Gastroesophageal sphincter (tissue), 3 donors: ENCODE data around the gene ABCA6.

Experiments used
- EP300 ChIP-seq: sonication (generic); formaldehyde crosslinking; IDR thresholded peaks from one replicate; pipeline ENCODE4 v1.6.1; 2017; ENCODE audit warnings: antibody characterized with exemption, mild to moderate bottlenecking
- POLR2A ChIP-seq, 2 donors: fragments of 450-650 bp; IDR thresholded peaks; one replicate each; pipeline ENCODE4 v1.6.1; 2017; ENCODE audit warnings: antibody characterized with exemption in 2 of 2, mild to moderate bottlenecking in 2 of 2, moderate library complexity in 1 of 2
- POLR2AphosphoS5 ChIP-seq: sonication (generic); formaldehyde crosslinking; IDR thresholded peaks from one replicate; pipeline ENCODE4 v1.6.1; 2017; ENCODE audit warnings: antibody characterized with exemption
- TF ChIP-seq, protein P1 (sequence below), 4 experiments: fragments of 200-600 bp in 2 of 4; fragments of 450-650 bp in 2 of 4; sonication (generic) in 1 of 4; IDR thresholded peaks; one replicate each; pipeline ENCODE4 v1.5.1; 2017 to 2019; ENCODE audit warnings: antibody characterized with exemption in 4 of 4, mild to moderate bottlenecking in 2 of 4, moderate library complexity in 2 of 4

DNA sequence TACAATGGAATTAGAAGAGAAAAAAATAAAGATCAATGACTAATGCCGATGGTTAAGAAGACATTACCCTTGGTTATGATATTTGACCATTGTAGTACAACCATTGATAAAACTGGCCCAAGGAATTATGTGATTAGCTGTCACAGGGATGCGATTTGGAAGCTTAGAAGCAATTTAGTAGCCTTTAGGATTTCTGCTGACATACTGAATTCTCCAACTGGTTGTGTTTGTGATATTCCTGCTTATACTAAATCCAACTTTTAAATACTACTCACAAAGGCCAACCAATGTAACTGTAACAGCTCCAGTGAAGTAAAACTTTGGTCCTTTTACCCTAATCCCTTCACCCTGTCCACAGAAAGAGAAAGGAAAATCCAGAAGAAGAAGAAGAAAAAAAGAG lies 31.4 kb upstream of the ABCA6 start:
- TF ChIP-seq POLR2A (IDR thresholded peaks at IDR 0.05) = no peak
- TF ChIP-seq, protein P1, sequence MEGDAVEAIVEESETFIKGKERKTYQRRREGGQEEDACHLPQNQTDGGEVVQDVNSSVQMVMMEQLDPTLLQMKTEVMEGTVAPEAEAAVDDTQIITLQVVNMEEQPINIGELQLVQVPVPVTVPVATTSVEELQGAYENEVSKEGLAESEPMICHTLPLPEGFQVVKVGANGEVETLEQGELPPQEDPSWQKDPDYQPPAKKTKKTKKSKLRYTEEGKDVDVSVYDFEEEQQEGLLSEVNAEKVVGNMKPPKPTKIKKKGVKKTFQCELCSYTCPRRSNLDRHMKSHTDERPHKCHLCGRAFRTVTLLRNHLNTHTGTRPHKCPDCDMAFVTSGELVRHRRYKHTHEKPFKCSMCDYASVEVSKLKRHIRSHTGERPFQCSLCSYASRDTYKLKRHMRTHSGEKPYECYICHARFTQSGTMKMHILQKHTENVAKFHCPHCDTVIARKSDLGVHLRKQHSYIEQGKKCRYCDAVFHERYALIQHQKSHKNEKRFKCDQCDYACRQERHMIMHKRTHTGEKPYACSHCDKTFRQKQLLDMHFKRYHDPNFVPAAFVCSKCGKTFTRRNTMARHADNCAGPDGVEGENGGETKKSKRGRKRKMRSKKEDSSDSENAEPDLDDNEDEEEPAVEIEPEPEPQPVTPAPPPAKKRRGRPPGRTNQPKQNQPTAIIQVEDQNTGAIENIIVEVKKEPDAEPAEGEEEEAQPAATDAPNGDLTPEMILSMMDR (IDR thresholded peaks at IDR 0.05) = no peak
- no peak for TF ChIP-seq POLR2AphosphoS5
- TF ChIP-seq EP300 = no peak
